K562 (cell line): ENCODE measurements around the gene CTRL. TPM values are rescaled to one million over a fixed set of nuclear protein-coding genes. Genes with fewer than 3 reads are reported as not detected.

Experiments
- SAFB2 ChIP-seq: fragments of 200-400 bp; formaldehyde crosslinking; IDR thresholded peaks from 2 replicates; pipeline ENCODE4 v1.6.1; 2018; ENCODE audit warnings: borderline replicate concordance, low read length, low read depth, moderate library complexity; ENCODE audit not compliant: severe bottlenecking
- SAP30 ChIP-seq: fragments of 200-600 bp; sonication (generic); IDR thresholded peaks from 2 replicates; pipeline ENCODE4 v1.6.1; 2012; ENCODE audit warnings: borderline replicate concordance, low read depth, mild to moderate bottlenecking, moderate library complexity, low read length, control low read depth, inconsistent platforms; ENCODE audit not compliant: insufficient read depth, poor library complexity, severe bottlenecking
- ZNF311 ChIP-seq: fragments of 250-450 bp; sonication (Bioruptor Pico); IDR thresholded peaks from 2 replicates; pipeline ENCODE4 v1.4.0; 2020; ENCODE audit warnings: mild to moderate bottlenecking, moderate library complexity
- ZNF830 ChIP-seq: fragments of 250-450 bp; sonication (Bioruptor Pico); IDR thresholded peaks from 2 replicates; pipeline ENCODE4 v1.5.0; 2021; ENCODE audit warnings: mild to moderate bottlenecking
- polyA plus RNA-seq, 8 experiments: library from polyadenylated mRNA; depleted of rRNA in 4 of 8; stranded (reverse) in 5 of 8; unstranded in 3 of 8; fragments of >200 nt; fragmentation: Nextera tagmentation in 2 of 8; fragmentation: Illumina TruSeq in 1 of 8; extraction: Ambion mirVana in 2 of 8; extraction: Trizol in 1 of 8; gene quantifications; 2 replicates each; pipeline versions ENCODE4 v1.2.1 to v1.2.3, GENCODE V29; 2011 to 2014; ENCODE audit warnings: inconsistent platforms in 1 of 8, missing spikeins in 1 of 8
- total RNA-seq, 7 experiments: library from RNA; depleted of rRNA in 6 of 7; stranded (reverse); fragments of >200 nt in 6 of 7; fragmentation: Illumina TruSeq in 2 of 7; extraction: Trizol in 2 of 7; gene quantifications; 2 replicates each; pipeline versions ENCODE4 v1.2.1 to v1.2.3, GENCODE V29; 2011 to 2021; ENCODE audit warnings: low replicate concordance in 1 of 7
- TF ChIP-seq, protein P1 (sequence below): fragments of 450-650 bp; IDR thresholded peaks from 2 replicates; pipeline ENCODE4 v1.6.1; 2017; ENCODE audit warnings: antibody characterized with exemption, mild to moderate bottlenecking
- TF ChIP-seq, protein P2 (sequence below): fragments of 200-800 bp; sonication (Bioruptor generic); IDR thresholded peaks from 2 replicates; pipeline ENCODE4 v1.6.1; 2017; ENCODE audit warnings: missing genetic modification characterization, missing compliant biosample characterization
- TF ChIP-seq, protein P3 (sequence below), 2 experiments: IDR thresholded peaks; 2 replicates each; pipeline ENCODE4 v1.6.1; 2011; ENCODE audit warnings: borderline replicate concordance in 1 of 2, control low read depth in 1 of 2, low read depth in 1 of 2, low read length in 1 of 2, mild to moderate bottlenecking in 1 of 2, mixed read lengths in 1 of 2, moderate library complexity in 1 of 2; ENCODE audit not compliant: insufficient read depth in 1 of 2, insufficient read length in 1 of 2, poor library complexity in 1 of 2, severe bottlenecking in 1 of 2; ENCODE audit errors: extremely low read depth in 1 of 2
- TF ChIP-seq, protein P4 (sequence below): sonication (generic); formaldehyde crosslinking; IDR thresholded peaks from 2 replicates; pipeline ENCODE4 v1.8.0; 2023; ENCODE audit warnings: missing genetic modification reagents, mild to moderate bottlenecking, borderline replicate concordance
- TF ChIP-seq, protein P5 (sequence below): sonication (generic); formaldehyde crosslinking; IDR thresholded peaks from 2 replicates; pipeline ENCODE4 v1.9.0; 2022; ENCODE audit warnings: mild to moderate bottlenecking, missing genetic modification reagents
- TF ChIP-seq, protein P6 (sequence below): fragments of 450-650 bp; IDR thresholded peaks from 2 replicates; pipeline ENCODE4 v1.6.1; 2016; ENCODE audit warnings: low read depth, mild to moderate bottlenecking, moderate library complexity

CTRL gene
- total and polyA plus RNA-seq, 9 of the 15 experiments (the other 6 are each of a cell fraction or from before 2014, with no cell fraction given), result 1.4 to 5.6 (median 2.5) TPM

DNA sequence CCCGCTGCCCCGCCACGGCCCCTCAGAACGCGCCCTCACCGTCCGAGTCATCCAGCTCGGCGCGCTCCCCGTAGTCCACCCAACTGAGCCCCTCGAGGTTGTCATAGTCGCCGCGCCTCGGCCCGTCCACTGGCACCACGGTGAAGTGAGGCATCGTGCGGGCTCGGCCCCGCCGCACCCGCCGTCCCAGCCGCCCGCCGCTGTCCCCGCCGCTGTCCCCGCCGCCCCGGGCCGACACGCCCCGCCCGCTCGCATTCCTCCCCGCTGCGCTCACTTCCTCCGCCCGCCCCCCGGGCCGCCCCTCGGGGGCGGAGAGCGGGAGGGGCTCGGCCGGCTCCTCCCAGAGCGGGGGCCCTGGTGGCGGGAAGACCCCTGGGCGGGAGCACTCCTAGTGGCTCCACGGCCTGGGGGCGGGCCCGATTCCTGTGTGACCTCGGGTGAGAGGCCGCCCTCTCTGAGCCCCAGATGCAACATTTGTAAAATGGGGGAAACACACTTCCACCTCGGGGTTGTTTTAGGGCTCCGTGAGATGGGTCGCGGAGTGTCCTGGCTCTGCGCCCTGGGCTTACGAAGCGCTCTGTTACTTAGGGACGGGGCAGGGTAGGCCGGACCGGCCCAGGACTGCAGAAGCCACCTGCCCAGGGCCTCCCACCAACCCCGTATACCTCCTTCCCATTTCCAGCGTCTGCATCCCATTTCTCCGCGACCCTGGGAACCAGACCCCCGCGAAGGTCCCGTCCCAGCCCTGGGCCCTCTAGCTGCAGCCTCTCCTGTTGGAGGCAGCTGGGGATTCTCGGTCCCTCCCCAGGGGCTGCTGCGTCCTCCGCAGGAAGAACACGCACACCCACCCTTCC, 37.0 kb upstream of the CTRL start, which contains the start of gene SLC12A4 (continued):
- TF ChIP-seq, protein P1, sequence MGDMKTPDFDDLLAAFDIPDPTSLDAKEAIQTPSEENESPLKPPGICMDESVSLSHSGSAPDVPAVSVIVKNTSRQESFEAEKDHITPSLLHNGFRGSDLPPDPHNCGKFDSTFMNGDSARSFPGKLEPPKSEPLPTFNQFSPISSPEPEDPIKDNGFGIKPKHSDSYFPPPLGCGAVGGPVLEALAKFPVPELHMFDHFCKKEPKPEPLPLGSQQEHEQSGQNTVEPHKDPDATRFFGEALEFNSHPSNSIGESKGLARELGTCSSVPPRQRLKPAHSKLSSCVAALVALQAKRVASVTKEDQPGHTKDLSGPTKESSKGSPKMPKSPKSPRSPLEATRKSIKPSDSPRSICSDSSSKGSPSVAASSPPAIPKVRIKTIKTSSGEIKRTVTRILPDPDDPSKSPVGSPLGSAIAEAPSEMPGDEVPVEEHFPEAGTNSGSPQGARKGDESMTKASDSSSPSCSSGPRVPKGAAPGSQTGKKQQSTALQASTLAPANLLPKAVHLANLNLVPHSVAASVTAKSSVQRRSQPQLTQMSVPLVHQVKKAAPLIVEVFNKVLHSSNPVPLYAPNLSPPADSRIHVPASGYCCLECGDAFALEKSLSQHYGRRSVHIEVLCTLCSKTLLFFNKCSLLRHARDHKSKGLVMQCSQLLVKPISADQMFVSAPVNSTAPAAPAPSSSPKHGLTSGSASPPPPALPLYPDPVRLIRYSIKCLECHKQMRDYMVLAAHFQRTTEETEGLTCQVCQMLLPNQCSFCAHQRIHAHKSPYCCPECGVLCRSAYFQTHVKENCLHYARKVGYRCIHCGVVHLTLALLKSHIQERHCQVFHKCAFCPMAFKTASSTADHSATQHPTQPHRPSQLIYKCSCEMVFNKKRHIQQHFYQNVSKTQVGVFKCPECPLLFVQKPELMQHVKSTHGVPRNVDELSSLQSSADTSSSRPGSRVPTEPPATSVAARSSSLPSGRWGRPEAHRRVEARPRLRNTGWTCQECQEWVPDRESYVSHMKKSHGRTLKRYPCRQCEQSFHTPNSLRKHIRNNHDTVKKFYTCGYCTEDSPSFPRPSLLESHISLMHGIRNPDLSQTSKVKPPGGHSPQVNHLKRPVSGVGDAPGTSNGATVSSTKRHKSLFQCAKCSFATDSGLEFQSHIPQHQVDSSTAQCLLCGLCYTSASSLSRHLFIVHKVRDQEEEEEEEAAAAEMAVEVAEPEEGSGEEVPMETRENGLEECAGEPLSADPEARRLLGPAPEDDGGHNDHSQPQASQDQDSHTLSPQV, result no peak
- no peak for TF ChIP-seq ZNF311 (CRISPR knock-in tag)
- peak; percentile 50 for TF ChIP-seq SAP30
- TF ChIP-seq, protein P2, sequence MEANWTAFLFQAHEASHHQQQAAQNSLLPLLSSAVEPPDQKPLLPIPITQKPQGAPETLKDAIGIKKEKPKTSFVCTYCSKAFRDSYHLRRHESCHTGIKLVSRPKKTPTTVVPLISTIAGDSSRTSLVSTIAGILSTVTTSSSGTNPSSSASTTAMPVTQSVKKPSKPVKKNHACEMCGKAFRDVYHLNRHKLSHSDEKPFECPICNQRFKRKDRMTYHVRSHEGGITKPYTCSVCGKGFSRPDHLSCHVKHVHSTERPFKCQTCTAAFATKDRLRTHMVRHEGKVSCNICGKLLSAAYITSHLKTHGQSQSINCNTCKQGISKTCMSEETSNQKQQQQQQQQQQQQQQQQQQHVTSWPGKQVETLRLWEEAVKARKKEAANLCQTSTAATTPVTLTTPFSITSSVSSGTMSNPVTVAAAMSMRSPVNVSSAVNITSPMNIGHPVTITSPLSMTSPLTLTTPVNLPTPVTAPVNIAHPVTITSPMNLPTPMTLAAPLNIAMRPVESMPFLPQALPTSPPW (CRISPR knock-in tag), result peak; percentile 97
- TF ChIP-seq, protein P3, sequence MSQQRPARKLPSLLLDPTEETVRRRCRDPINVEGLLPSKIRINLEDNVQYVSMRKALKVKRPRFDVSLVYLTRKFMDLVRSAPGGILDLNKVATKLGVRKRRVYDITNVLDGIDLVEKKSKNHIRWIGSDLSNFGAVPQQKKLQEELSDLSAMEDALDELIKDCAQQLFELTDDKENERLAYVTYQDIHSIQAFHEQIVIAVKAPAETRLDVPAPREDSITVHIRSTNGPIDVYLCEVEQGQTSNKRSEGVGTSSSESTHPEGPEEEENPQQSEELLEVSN (IDR thresholded peaks at IDR 0.05; ENCODE audit: borderline replicate concordance in 1 of 2, extremely low read depth in 1 of 2, insufficient read depth in 1 of 2, insufficient read length in 1 of 2, low read depth in 1 of 2, low read length in 1 of 2, poor library complexity in 1 of 2, severe bottlenecking in 1 of 2), result peak; percentile 26 to 79
- TF ChIP-seq SAFB2, result no peak
- TF ChIP-seq ZNF830 (CRISPR knock-in tag), result no peak
- TF ChIP-seq, protein P4, sequence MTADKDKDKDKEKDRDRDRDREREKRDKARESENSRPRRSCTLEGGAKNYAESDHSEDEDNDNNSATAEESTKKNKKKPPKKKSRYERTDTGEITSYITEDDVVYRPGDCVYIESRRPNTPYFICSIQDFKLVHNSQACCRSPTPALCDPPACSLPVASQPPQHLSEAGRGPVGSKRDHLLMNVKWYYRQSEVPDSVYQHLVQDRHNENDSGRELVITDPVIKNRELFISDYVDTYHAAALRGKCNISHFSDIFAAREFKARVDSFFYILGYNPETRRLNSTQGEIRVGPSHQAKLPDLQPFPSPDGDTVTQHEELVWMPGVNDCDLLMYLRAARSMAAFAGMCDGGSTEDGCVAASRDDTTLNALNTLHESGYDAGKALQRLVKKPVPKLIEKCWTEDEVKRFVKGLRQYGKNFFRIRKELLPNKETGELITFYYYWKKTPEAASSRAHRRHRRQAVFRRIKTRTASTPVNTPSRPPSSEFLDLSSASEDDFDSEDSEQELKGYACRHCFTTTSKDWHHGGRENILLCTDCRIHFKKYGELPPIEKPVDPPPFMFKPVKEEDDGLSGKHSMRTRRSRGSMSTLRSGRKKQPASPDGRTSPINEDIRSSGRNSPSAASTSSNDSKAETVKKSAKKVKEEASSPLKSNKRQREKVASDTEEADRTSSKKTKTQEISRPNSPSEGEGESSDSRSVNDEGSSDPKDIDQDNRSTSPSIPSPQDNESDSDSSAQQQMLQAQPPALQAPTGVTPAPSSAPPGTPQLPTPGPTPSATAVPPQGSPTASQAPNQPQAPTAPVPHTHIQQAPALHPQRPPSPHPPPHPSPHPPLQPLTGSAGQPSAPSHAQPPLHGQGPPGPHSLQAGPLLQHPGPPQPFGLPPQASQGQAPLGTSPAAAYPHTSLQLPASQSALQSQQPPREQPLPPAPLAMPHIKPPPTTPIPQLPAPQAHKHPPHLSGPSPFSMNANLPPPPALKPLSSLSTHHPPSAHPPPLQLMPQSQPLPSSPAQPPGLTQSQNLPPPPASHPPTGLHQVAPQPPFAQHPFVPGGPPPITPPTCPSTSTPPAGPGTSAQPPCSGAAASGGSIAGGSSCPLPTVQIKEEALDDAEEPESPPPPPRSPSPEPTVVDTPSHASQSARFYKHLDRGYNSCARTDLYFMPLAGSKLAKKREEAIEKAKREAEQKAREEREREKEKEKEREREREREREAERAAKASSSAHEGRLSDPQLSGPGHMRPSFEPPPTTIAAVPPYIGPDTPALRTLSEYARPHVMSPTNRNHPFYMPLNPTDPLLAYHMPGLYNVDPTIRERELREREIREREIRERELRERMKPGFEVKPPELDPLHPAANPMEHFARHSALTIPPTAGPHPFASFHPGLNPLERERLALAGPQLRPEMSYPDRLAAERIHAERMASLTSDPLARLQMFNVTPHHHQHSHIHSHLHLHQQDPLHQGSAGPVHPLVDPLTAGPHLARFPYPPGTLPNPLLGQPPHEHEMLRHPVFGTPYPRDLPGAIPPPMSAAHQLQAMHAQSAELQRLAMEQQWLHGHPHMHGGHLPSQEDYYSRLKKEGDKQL (CRISPR knock-in tag), result no peak
- TF ChIP-seq, protein P5, sequence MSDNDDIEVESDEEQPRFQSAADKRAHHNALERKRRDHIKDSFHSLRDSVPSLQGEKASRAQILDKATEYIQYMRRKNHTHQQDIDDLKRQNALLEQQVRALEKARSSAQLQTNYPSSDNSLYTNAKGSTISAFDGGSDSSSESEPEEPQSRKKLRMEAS (CRISPR knock-in tag), result no peak; the same call in 1 of the 2 replicates
- TF ChIP-seq, protein P6, sequence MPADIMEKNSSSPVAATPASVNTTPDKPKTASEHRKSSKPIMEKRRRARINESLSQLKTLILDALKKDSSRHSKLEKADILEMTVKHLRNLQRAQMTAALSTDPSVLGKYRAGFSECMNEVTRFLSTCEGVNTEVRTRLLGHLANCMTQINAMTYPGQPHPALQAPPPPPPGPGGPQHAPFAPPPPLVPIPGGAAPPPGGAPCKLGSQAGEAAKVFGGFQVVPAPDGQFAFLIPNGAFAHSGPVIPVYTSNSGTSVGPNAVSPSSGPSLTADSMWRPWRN, result no peak
